Daoy (cell line): Measurements from ENCODE around the gene IL15RA. TPM values are rescaled to one million over a fixed set of nuclear protein-coding genes. Genes with fewer than 3 reads are reported as not detected.
"Not testable (repeated sequence)": the region's sequence is repeated elsewhere in the genome, so short reads cannot be mapped to it uniquely, and the experiment has no call there.

Source experiments
- DNase-seq: peaks from one replicate; pipeline ENCODE4 v3.0.0-alpha.2; 2015; ENCODE audit warnings: low read depth
- total RNA-seq: library from RNA; depleted of rRNA; stranded (reverse); fragments of >200 nt; shearing (Covaris generic); gene quantifications from 2 replicates; pipeline ENCODE4 v1.2.3, GENCODE V29; 2014

The IL15RA gene
- total RNA-seq, 1 experiment from 2014 or later: 8.3 TPM

DNA sequence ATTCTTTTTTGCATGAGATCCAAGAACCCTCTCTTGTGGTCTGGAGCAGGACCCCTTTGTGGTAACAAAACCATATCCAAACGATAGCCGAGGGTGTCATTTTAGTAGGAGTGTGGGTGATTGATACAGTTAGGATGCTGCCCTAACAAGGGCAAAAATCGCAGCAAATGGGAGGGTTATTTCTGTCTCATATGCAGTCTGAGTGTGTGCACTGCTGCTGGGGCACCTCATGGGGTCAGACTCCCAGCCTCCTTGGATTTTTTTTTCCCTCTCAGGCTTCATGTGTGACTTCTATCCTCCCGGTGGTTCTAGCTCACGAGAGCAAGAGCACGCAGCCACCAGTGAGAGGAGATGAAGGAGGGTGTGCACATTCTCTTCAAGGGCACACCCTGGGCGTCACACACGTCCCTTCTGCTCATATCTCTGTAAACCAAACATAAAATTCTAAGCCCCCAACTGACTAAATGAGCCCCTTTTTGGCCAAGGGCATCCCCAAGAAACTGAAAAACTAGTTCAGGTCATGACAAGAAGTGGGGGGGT lies 28.6 kb upstream of the IL15RA start:
- no peak for DNase-seq

DNA sequence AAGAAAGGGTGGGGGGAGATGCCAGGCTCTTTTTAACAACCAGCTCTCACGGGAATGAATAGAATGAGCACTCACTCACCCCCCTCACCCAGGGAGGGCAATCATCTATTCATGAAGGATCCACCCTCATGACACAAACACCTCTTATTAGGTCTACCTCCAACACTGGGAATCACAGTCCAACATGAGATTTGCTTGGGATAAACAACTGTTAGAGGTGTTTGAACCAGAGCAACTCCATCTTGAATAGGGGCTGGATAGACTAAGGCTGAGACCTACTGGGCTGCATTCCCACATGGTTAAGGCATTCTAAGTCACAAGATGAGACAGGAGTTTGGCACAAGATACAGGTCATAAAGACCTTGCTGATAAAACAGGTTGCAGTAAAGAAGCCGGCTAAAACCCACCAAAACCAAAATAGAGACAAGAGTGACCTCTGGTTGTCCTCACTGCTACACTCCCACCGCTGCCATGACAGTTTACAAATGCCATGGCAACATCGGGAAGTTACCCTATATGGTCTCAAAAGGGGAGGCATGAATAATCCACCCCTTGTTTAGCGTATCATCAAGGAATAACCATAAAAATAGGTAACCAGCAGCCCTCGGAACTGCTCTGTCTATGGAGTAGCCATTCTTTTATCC lies 27.9 kb upstream of the IL15RA start:
- DNase-seq: not testable (repeated sequence)

DNA sequence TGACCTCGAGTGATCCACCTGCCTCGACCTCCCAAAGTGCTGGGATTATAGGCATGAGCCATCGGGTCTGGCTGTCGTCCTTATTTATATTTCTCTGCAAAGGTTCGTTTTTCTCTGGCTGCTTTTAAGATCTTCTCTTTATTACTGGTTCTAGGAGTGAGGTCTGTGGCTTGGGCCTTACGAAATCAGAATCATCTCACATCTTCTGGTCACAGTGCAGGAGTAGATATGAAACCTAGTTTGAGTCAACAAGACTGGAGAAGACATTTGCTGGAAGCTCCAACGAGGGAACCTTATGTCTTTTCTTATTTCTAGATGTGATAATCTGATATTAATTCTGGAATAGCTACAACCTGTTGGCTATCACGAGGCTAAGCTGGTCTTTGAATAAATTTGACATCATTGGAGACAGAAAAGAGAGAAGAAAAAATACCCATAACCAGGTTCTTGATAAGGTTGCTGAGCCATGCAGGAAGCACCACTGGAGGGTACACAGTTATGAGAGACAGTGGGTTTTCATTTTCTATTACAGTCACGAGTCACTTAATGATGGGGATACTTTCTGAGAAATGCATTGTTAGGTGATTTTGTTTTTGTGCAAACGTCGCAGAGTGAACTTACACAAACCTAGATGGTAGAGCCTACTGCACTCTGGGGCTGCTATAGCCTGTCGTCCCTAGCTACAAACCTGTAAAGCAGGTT lies 25.6 kb upstream of the IL15RA start:
- no peak for DNase-seq

DNA sequence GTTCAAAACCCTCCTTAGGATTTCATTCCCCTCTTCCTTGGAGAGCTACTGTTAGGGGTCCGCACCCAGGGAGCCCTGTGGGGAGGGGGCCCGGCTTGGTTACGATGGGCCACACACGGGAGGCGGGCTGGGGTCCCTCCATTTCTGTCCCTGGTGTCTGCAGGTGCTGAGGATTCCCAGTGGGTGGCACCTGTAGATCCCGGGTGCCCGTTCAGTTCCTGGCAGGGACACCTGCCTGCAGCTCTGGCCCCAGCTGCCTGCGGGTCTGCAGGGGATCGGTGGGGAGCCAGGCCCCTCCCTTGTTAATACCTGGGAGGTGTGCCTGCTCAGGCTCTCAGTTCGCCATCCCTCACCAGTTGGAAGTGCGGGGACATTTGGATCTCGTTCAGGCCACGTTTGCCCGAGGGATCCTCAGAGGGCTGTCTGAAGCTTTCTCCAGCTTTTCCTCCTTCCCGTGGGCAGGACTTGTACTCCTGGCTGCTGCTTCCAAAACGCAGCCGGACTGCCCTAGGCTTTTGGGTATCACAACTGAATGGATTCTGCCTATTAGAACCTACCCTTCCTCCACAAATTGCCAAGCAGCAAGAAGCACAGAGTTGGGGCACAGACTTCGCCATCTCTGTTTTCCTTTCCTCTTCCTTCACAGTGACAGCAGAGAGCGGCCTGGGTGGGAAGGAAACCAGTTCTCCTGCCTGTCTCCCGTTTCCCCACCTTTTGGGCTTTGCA lies 22.3 kb upstream of the IL15RA start:
- no peak for DNase-seq

DNA sequence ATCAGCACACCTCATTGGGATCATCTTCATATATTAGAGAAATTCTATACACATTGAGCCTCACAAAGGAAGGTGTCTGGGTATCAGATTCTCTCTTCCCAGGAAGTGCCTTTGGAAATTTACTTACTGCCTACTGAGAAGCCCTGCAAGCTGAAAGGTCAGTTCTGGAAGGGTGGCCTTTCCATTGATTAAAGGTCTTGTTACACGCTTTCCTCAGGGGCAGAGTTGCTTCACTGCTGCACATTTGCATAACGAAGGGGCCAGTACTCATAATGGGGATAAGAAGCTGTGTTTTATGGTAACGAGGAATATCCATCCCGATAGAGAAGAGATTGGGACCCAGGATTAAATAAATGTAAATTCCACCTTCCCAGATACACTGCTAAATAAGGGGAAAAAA lies 19.4 kb upstream of the IL15RA start:
- no peak for DNase-seq

DNA sequence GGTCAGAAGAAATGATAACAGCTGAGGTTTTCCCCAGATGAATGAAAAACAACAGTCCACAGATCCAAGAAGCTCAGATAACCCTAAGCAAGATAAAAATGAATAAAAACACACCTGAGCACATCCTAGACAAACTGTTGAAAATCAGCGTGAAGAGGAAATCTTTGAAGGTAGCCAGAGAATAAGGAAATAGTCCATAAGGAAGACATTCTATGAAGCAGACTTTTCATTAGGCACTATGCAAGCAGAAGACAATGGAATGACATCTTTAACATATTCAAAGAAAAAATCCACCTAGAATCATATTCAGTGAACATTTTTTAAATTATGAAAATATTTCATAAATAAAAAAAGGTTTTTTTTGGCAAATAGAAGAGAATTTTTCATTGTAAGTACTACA lies 15.1 kb upstream of the IL15RA start:
- no peak for DNase-seq

DNA sequence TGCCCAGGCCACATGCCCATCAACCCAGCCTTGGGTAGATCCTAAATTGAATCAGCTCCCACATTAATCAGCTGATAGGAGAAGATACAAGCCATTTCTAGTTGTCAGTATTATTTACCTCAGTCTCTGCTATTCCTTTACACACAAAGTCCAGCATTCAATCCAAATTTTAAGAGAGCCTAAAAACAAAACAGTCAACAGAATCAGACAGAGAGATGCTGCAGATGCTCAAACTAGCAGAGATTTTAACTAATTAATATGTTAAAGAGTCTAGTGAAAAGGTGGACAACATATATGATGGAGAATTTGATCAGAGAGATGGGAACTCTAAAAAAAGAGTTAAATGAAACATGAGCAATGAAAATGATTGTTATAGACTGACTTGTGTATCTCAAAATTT lies 14.4 kb upstream of the IL15RA start:
- no peak for DNase-seq

DNA sequence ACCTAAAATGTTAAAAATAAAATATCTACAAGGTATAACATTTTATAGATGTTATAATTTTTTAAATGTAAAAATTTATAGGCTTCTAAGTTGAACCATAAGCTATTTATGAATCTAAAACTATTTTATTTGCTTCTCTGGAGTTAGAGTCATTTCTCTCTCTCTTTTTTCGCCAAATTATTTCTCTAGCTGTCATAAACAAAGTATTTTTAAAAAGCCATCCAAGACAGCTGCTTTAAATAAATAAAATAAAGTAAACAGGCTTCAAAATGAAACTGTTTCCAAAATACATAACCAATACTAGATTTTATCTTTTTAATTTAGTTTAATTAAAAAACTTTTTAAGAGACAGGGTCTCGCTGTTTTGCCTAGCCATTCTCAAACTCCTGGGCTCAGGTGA lies 12.4 kb upstream of the IL15RA start:
- no peak for DNase-seq

DNA sequence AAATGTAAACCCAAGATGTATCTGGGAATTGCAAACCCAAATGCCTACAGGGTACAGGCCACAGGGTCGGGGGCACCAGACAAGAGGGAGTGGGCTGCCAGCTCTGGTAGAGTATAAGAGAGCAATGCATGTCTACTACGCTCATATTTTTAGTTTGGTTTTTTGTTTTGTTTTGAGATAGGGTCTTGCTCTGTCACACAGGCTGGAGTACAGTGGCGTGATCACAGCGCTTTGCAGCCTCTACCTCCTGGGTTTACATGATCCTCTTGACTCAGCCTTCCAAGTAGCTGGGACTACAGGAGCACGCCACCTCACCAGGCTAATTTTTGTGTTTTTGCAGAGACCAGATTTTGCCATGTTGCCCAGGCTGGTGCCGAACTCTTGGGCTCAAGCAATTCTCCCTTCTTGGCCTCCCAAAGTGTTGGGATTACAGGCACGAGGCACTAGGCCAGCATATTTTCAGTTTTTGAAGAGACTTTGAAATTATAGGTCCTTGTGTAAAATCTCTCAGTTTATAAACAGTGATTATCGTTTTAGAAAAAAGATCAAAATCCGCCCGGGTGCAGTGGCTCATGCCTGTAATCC lies 11.1 kb upstream of the IL15RA start:
- no peak for DNase-seq

DNA sequence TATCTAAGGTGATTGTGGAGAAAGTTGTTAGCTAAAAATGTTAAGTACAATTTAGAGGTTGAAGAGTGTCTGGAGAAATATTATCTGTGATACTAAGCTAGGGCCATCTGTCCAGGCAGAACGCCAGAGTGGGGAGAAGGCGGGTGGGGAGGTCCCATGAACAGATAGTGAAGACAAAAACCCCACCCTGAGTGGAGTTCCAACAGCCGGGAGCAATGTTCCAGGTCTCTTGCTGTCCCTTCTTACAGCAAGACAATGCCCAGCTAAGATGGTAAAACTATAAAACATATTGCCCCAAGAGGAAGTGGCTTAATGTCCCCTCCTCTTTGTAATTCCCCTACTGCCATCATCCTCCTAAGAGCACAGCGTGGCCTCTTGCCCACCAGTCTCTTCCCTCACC lies 10.4 kb upstream of the IL15RA start:
- DNase-seq: no peak

DNA sequence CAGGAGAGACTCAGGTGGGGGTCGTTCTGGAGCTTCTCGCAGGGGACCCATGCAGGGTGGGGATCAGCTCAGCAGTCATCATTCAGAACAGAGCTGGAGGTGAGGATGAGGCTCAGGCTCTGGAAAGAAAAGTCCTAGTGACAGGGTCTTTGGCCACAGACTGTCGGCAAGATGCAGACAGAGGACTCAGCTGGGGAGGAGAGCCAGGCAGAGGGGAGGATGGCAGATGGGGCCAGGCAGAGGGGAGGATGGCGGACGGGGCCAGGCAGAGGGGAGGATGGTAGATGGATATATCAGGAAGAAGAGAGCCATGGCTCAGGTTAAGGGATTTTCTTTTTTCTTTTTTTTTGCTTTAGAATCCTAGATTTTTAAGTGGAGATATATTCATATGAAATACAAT lies 7.7 kb upstream of the IL15RA start:
- no peak for DNase-seq

DNA sequence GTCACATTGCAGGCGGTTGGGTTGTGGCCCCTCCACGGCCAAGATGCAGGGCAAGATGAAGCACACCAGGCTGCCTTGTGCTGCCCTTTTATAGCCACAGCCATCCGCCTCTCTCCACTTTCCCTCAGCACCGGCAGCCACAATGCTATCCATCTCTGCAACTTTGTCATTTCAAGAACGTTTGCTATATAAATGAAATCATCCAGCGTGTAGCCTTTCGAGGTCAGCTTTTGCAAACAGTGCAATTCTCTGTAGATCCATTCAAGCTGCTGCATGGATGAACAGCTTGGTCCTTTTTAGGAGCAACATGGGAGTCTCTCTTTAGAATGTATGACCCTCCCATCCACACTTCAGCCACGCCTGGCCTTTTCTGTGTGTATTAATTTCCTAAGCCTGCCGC lies 6.4 kb upstream of the IL15RA start:
- no peak for DNase-seq

DNA sequence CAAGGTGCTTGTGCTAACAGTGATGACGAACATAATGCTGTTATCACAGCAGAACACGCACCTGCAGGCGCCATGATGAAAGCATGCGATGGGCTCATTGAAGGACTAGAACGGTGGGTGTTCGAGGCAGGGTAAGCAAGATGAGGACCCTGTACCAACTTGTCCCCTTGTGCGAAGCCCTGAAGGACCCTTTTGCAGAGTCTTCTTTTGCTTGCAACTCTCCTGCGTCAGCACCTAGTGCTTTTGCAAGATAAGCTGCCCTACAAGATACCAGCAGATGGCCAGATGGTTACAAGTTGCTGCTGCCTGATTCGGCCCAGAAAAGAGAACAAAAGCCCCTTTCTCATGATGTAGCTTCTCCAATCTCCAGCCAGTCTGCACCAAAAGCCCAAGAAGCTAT lies 4.2 kb upstream of the IL15RA start:
- no peak for DNase-seq

DNA sequence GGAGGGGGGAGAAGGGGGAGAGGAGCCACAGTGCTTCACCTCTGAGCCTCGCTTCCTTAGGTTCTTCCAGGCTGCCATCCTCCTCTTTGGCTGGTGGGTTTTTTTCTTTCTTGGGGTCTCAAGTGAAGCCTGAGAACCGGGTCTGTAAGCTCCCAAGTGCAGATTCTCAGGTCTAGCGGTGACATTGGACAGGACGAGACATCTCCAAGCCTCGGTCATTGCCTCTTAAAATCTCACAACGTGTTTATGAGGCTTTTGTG lies 817 bp upstream of the IL15RA start:
- DNase-seq: no peak

DNA sequence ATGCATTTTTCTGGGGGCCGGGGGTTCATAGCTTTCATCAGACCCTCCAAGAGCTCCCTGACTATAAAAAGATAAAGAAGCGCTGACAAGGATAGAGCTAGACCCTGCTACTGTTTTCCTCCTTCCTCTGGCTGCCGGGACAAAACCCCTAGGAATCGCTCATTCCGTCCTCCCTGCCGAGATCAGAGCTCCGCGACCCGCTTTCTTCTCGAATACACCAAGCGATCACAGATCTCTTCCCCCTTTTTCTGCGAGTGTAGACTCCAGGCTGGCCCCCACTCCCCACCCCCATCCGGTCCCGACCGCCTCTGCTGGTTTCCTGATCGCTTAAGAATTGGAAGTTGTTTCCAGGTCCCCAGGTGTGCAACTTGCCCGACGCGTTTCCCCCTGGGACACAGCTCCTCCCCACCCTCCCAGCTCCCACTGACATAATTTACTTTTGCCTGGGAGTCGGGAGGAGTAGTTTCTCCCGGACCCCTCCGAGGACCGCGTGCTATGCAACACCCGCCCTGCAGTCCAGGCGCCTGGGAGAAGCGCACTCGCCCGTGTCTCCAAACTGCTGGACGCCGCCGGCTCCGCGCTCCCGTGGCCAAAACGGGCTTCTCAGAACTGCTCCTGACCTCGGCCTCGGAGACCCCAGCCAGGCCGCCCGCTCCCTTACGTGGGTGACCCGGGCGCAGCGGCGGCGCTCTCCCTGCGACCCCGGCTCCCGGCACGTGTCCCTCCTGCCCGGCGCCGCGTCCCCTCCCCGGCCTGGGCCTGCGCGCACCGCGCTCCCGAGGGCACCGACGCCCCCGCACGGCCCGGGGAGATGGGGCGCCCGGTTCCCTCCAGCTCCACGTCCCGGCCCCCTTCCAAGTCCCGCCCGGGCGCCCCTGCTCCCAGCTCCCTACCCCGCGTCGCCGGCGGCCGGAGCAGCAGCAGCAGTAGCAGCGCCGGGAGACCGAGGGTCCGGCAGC lies 552 bp downstream of the IL15RA start:
- DNase-seq: peak; percentile 44

DNA sequence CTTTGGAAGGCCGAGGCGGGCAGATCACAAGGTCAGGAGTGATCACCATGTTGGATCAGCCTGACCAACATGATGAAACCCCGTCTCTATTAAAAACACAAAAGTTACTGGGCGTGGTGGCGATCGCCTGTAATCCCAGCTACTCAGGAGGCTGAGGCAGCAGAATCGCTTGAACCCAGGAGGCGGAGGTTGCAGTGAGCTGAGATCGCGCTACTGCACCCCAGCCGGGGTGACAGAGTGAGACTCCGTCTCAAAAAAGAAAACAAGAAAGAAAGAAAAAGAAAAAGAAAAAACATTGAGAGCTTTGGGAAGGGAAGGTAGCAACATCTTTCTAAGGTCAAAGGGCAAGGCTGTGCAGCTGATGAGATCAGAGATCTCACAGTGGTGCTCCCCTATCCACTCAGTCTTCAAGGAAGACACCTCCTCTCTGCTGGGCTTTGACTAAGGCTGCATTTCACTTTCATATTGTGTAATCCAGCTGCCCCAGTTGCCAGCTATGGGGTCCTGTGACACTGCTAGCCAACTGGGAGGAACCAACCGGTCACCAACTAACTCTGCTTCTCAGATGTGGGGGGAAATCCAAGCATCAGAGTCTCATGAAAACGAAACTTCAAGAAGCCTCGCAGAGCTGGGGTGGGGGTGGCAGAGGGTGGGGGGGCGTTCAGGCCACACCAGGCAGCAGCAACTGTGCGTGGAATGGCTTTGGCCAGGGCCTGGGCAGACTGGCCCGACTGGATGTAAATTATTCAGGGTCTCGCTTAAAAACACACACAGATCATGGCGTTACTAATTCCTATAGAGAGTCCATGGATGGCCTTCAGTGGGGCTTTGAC lies 1.5 kb downstream of the IL15RA start:
- peak; percentile 41 for DNase-seq

DNA sequence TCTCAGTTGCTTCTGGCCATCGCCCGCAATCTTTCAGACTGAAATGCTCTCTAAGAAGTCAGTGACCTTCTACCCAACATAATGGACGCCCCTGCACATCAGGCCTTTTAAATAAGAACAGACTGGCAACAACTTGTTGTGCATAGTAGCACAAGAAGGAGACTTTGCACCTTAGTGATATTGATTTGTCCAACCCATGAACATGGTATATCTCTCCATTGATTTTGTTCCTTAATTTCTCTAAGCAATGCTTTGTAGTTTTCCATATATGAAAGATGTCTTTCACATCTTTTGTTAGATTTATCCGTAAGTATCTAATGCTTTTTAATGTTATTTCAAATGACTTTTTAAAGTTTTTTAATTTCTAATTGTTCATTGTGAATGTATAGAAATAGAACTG lies 4.3 kb downstream of the IL15RA start:
- DNase-seq: no peak

DNA sequence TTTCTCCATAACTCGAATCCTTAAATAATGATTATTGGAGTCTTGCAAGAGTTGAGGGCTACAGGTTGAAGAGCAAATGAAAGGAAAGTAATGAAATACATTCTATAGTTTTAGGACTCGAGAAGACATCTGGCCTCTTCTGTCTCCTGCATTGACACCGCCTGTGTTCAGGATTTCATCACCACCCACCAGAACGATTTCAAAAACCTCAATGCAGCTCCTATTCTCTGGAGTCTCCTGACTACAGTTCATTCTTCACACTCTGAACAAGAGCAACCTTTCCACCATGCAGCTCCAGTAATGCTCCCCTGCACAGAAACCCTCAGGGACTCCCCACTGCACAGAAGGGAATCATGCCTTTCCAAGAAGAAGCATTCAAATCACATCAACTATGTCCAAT lies 5.5 kb downstream of the IL15RA start:
- no peak for DNase-seq

DNA sequence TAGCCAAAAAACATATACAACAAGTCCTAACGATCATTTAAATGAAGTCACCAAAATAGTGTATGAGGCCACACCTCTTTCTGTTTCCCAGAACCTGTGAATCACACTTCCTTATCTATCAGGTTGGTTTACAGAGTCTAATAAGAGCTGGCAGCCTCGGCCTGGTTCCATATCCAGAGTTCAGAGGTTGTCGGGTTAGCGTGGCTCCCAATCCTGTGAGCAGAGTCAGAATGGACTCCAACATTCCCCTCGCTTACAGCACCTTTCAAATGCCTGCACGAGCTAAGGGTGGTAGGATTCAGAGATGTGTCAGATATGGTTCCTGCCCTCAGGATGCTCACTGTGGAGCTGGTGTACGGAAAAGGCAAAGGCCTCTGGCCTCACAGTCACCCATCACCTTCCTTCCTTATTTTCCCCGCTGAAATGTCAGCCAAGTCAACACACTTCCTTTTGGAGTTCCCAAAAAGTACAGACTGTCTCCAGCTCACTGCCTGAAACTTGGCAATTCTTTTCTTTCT lies 6.0 kb downstream of the IL15RA start:
- DNase-seq: peak; percentile 40

DNA sequence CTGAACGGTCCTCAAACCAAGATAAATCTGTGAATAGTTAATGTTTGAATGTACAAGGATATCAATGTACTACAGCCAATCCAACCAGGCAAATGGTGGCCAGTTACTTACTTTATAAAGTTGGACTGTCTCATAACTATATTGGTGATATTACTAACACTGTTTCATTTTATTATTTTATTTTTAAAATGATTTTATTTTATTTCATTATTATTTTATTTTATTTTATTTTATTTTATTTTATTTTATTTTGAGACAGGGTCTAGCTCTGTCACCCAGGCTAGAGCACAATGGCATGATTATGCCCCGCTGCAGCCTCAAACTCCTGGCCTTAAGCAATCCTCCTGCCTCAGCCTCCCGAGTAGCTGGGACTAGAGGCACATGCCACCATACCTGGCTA lies 6.8 kb downstream of the IL15RA start:
- DNase-seq: no peak

DNA sequence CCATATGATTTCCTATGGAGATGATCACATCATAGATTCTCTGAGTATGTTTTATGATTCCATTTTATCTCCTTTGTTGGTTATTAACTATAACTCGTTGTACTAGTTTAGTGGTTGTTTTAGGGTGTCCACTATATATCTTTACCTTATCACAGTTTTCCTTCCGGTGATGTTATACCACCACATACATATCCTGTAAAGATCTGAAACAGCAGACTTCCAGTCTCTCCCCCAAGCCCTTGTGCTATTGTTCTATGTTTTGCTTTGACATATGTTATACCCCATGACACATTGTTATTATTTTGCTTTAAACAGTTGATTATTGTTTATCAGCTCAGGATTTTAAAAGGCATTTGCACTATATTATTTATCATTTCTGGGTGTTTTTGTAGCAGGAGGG lies 7.3 kb downstream of the IL15RA start:
- DNase-seq: no peak
